HepG2 (cell line): ENCODE results near the gene AQP6.

Experiments
- NR3C1 ChIP-seq: sonication (generic); formaldehyde crosslinking; IDR thresholded peaks from 2 replicates; pipeline ENCODE4 v1.4.0; 2020; ENCODE audit warnings: missing genetic modification reagents
- TF ChIP-seq, protein P1 (sequence below): sonication (generic); formaldehyde crosslinking; IDR thresholded peaks from 2 replicates; pipeline ENCODE4 v1.9.0; 2021; ENCODE audit warnings: missing genetic modification reagents, borderline replicate concordance

DNA sequence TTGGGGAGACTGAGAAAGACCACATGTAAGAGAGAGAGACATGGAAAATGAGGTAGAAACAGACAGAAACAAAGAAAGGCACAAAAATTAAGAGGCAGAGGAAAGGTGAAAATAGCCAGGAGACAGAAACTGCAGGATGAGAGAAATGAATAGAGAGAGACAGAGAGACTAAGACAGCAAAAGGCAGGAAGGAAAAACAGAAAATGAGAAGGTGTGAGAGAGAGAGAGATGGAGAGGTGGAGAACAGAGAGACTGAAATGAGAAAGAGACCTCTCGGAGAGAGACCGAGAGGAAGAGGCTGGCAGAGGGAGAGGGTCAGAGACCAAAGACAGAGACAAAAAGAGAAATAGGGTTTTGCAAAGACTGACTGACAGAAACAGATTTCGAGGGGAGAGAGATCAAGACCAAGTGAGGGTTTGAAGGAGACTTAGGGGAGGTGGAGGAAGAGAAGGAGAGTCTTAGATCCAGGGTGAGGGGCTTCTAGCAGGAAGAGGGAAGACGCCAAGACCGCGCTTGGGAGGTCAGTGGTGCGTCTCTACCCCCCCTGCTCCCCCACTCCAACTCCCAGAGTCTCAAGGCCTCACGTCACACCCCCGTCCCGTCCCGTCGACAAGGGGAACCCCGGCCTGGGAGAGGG is 12.2 kb upstream of the AQP6 start:
- TF ChIP-seq, protein P1, sequence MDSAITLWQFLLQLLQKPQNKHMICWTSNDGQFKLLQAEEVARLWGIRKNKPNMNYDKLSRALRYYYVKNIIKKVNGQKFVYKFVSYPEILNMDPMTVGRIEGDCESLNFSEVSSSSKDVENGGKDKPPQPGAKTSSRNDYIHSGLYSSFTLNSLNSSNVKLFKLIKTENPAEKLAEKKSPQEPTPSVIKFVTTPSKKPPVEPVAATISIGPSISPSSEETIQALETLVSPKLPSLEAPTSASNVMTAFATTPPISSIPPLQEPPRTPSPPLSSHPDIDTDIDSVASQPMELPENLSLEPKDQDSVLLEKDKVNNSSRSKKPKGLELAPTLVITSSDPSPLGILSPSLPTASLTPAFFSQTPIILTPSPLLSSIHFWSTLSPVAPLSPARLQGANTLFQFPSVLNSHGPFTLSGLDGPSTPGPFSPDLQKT (CRISPR knock-in tag) = no peak
- no peak for TF ChIP-seq NR3C1 (CRISPR knock-in tag)
